ENCODE data around the gene MORF4L1. TPM values are rescaled to one million over a fixed set of nuclear protein-coding genes. Genes with fewer than 3 reads are reported as not detected.
A peak's percentile ranks its signal among the peaks of the same experiment; 100 is the strongest.

MORF4L1 gene
- total RNA-seq, 2 donors from 2014 or later, result 94.2 to 152 TPM

GRCh38 chr15:78879517-78880241 is 7.0 kb downstream of the MORF4L1 start:
- intact Hi-C loops (cut with DNase I), result no loop called here
- ATAC-seq, result no peak
- peak overlapping the region in 1 of 4 donors; percentile 31 for H3K27ac ChIP-seq

GRCh38 chr15:78880242-78880533 is 7.5 kb downstream of the MORF4L1 start:
- peaks cover 72% of the 10 kb centered on the region for H3K4me1 ChIP-seq
- TF ChIP-seq POLR2A (IDR thresholded peaks at IDR 0.05) (no peak), CTCF (IDR thresholded peaks at IDR 0.05) (no peak)
- DNase-seq (no peak), ATAC-seq (no peak)
- H3K4me3 ChIP-seq, result no peak overlapping the region
- H3K27ac ChIP-seq, result peak overlapping the region in 1 of 4 donors; percentile 31
- H3K27me3 ChIP-seq, result no peaks in the 10 kb centered on the region
- intact Hi-C loops (cut with DNase I), result no loop called here
- no peaks in the 10 kb centered on the region for H3K9me3 ChIP-seq
- peaks cover 0 to 1% of the 10 kb centered on the region in 2 donors for H3K36me3 ChIP-seq (replicated peaks in 1 of 2; ENCODE audit: insufficient read depth in 1 of 2, low read depth in 2 of 2)

More at GRCh38 chr15:78879517-78880241, 7.0 kb downstream of the MORF4L1 start:
- 25 to 27% methylated on average over 6 of the region's 6 CpGs for WGBS, 2 donors
- no peaks in the 10 kb centered on the region for H3K9me3 ChIP-seq
- no peaks in the 10 kb centered on the region for H3K27me3 ChIP-seq
- no peak for DNase-seq
- peaks cover 0 to 1% of the 10 kb centered on the region in 2 donors for H3K36me3 ChIP-seq (replicated peaks in 1 of 2; ENCODE audit: insufficient read depth in 1 of 2, low read depth in 2 of 2)
- TF ChIP-seq CTCF (IDR thresholded peaks at IDR 0.05) (no peak), POLR2A (IDR thresholded peaks at IDR 0.05) (no peak)
- no peak overlapping the region for H3K4me3 ChIP-seq
- peaks cover 72% of the 10 kb centered on the region for H3K4me1 ChIP-seq

GRCh38 chr15:78880813-78881212 is 8.1 kb downstream of the MORF4L1 start:
- peaks cover 70% of the 10 kb centered on the region for H3K4me1 ChIP-seq
- DNase-seq (no peak), ATAC-seq (no peak)
- H3K4me3 ChIP-seq, result no peak overlapping the region
- intact Hi-C loops (cut with DNase I), result no loop called here
- no peaks in the 10 kb centered on the region for H3K27me3 ChIP-seq
- WGBS, 2 donors, result 91 to 92% methylated on average over 1 of the region's 1 CpG
- H3K27ac ChIP-seq, result no peak overlapping the region
- peaks cover 0 to 1% of the 10 kb centered on the region in 2 donors for H3K36me3 ChIP-seq (replicated peaks in 1 of 2; ENCODE audit: insufficient read depth in 1 of 2, low read depth in 2 of 2)
- H3K9me3 ChIP-seq, result no peaks in the 10 kb centered on the region
- no peak for TF ChIP-seq POLR2A (IDR thresholded peaks at IDR 0.05)
- TF ChIP-seq CTCF (IDR thresholded peaks at IDR 0.05), result no peak

GRCh38 chr15:78881681-78882080 is 9.0 kb downstream of the MORF4L1 start:
- H3K9me3 ChIP-seq, result no peaks in the 10 kb centered on the region
- no peak for ATAC-seq
- H3K36me3 ChIP-seq (replicated peaks in 1 of 2; ENCODE audit: insufficient read depth in 1 of 2, low read depth in 2 of 2), result peaks cover 0 to 6% of the 10 kb centered on the region in 2 donors
- H3K27me3 ChIP-seq, result no peaks in the 10 kb centered on the region
- intact Hi-C loops (cut with DNase I), result no loop called here
- H3K4me3 ChIP-seq, result no peak overlapping the region
- 88 to 91% methylated on average over 1 of the region's 1 CpG for WGBS, 2 donors
- H3K4me1 ChIP-seq, result peaks cover 62% of the 10 kb centered on the region
- TF ChIP-seq POLR2A (IDR thresholded peaks at IDR 0.05), result no peak
- no peak for TF ChIP-seq CTCF (IDR thresholded peaks at IDR 0.05)
- no peak overlapping the region for H3K27ac ChIP-seq
- no peak for DNase-seq

- Histone ChIP-seq H3K36me3 (replicated peaks in 1 of 2; ENCODE audit: insufficient read depth in 1 of 2, low read depth in 2 of 2) (peaks cover 0 to 43% of the 10 kb centered on the region in 2 donors), H3K4me1 (peaks cover 8% of the 10 kb centered on the region), H3K4me3 (no peak overlapping the region), H3K9me3 (no peaks in the 10 kb centered on the region), H3K27me3 (no peaks in the 10 kb centered on the region), H3K27ac (no peak overlapping the region)
- 75 to 78% methylated on average over 4 of the region's 4 CpGs for WGBS, 2 donors
- intact Hi-C loops (cut with DNase I), result no loop called here
- no peak for TF ChIP-seq POLR2A (IDR thresholded peaks at IDR 0.05)
- no peak for TF ChIP-seq CTCF (IDR thresholded peaks at IDR 0.05)
- DNase-seq (no peak), ATAC-seq (no peak)
Observed at GRCh38 chr15:78889000-78889399, 16.3 kb downstream of the MORF4L1 start.

Data from body of pancreas (tissue), 4 donors.